T-helper 2 cell (primary cell): ENCODE results near the gene MAP2.

ENCODE experiments used
- DNase-seq, 5 experiments: peaks; one replicate each; pipeline versions ENCODE4 v3.0.0 to v3.0.0-alpha.2; 2012 to 2022

The MAP2 gene

GRCh38 chr2:209741953-209742352 is 318.1 kb downstream of the MAP2 start:
- no peak for DNase-seq

- DNase-seq: no peak
These were observed 329.2 kb downstream of the MAP2 start for GRCh38 chr2:209753020-209753419.

GRCh38 chr2:209757163-209757562 is 333.3 kb downstream of the MAP2 start:
- DNase-seq: no peak

- DNase-seq: no peak
These were observed 337.7 kb downstream of the MAP2 start for GRCh38 chr2:209761566-209761965.

- no peak for DNase-seq
These were observed 338.7 kb downstream of the MAP2 start for GRCh38 chr2:209762563-209762962.

GRCh38 chr2:209763106-209763505 is 339.3 kb downstream of the MAP2 start:
- DNase-seq: no peak

GRCh38 chr2:209766613-209767012 is 342.8 kb downstream of the MAP2 start:
- DNase-seq: no peak

- no peak for DNase-seq
These were observed 343.5 kb downstream of the MAP2 start for GRCh38 chr2:209767316-209767715.

- DNase-seq: no peak
These were observed 344.7 kb downstream of the MAP2 start for GRCh38 chr2:209768557-209768956.

GRCh38 chr2:209771474-209772289 is 347.8 kb downstream of the MAP2 start, which contains the start of gene UNC80:
Gene UNC80, plus strand, starts transcription at chr2:209771832. Its CDS starts 241 bp downstream, at chr2:209772073.
- DNase-seq: peak in 1 of 5 experiments; percentile 19

- DNase-seq: no peak
These were observed 348.4 kb downstream of the MAP2 start for GRCh38 chr2:209772290-209772685.

GRCh38 chr2:209773377-209773776 is 349.5 kb downstream of the MAP2 start:
- DNase-seq: no peak
